HuH-7 (cell line): ENCODE results near the gene COL4A1.

Source experiments
- DNase-seq: peaks from one replicate; pipeline ENCODE4 v3.0.0; 2011; ENCODE audit warnings: low spot score

Gene COL4A1

DNA sequence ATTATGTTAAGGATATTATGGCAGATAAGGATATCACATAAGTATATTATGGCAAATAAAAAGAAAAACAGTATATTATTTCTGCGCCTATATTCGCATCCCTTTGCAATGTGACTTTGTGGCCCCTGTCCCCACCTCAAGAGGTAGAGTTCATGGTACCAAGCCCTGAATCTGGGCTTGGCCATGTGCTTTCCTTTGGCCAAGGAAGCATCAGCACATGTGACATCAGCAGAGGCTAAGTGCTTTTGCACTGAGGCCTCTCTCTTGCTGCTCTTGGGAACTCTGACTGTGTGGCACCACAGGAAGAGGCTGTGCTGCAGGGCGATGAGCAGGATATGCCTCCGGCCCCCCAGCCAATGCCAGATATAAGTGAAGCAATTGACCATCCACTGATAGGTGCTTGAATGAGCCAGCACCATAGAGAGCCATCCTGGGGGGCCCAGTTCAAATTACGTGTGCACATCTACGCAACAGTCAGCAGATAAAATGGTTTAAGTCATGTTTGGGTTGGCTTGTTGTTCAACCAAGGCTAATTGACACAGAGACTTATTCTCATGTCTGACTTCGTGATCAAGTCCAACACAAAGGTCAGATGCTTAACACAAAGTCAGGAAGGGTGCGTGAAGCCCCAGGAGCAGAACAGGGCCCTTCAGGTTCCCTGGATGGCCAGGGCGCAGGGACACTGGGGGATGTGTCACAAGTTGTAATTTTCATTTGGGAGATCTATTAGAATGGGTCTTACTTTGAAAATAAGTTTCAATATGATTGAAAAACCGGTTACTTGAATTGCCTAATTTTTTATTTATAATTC is 173.3 kb downstream of the COL4A1 start:
- DNase-seq, result no peak

DNA sequence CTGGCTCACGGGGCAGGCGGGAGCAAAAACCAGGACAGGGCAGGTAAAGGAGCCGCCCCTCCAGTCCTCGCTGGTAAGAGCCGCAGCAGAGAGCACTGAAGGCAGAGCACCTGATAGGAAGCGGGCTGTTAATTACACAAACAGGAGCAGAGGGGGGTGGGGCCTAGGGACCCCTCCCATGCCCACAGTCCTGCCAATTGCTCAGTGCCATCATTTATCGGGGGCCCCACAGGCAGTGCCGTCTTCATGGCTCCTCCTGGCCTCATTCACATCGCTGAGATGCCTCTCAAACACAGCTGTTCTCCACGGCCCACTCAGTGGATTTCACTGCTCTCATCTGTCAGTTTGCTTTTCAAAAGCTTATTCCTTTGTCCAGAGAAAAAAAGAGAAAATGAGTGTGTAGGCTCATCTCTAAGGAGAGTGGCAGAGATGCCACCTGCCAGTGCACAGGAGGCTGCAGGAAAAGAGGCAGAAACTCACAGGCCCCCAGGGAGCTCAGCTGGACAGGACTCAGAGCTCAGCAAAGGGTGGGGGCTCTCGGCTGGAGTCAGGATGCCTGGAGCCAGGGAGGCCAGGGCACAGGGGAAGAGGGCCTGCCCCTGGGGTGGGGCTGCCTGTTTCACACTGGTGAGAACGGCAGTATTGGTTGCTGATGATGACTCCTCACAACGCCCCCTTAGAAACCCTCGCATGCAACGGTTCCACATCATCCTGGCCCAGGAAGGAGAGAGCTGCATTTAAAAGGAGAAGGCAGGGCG is 174.6 kb downstream of the COL4A1 start:
- no peak for DNase-seq

DNA sequence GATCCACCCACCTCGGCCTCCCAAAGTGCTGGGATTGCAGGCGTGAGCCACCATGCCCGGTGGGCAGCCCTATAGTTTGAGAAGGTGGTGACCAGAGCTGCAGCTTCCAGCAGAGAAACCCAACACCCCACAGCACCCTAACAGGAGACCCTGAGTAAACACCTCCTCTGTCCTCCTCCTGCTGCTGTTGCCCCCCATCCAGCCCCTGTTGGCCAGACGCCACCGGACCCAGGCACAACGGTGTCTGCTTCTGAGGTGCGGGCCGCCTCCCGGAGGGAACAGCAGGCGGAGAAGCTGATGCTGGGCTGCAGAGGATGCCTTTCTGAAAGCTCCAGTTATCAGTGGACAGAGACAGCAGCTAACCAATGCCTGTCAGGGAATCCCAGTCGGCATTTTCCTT is 175.5 kb downstream of the COL4A1 start:
- DNase-seq, result no peak

DNA sequence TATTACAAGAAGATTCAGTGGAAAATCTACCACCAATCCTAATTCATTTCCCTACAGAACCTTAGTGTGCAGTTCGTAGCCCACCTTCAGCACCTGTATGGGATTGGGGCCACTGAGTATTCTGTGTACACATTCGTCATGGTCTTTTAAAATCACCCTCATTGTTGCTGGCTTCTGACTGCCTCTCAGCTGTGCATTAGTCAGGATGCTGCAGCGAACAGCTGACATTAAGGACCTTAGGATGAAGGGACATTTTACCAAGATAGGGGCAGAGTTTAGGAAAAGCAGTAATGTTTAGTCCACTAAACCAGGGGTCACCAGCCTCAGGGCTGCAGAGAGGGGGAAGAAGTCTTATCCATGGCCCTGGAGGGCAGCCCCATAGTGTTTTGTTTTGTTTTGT is 176.5 kb downstream of the COL4A1 start:
- no peak for DNase-seq

DNA sequence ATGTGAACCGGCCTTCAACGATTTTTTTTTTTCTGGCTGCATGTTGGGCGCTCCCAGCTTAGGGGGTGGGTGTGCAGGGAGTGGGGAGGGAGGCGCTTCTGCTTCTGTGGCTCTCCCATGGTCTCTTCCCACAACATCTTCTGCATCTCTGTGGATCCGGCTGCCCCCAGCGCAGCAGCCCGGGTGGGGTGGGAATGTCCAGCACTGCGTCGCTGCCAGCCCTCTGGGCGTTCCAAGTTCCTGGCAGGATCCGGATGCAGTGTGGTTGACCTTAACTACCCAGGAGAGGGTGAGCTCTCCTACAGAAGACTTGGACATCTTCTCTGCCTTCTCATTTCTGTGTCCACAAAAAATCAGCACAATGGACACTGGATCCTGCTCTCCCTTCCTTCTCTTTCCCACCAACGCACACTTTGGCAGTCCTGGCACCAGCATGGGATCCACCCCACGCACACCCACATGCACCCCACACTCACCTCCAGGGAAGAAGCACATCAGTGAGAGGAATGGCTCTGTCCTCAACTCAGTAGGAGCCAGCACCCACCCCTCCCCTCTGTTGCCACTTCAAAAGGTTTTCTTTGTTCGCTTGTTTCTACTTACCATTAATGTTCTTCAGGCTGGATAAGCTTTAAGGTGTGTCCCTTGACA is 177.3 kb downstream of the COL4A1 start:
- no peak for DNase-seq

DNA sequence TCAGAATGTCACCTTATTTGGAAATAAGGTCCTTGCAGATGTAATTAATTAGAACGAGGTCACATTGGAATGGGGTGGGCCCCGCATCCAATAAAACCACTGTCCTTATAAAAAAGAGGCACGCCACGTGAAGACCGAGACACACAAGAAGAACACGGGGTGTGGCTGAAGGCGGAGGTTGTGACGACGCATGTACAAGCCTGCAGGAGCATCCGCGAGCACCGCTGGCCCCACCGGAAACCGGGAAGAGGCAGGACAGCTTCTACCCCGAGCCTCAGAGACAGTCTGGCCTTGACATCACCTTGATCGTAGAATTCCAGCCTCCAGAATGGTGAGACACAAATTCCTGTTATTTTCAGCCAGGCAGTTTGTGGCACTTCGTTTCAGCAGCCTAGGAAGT is 177.9 kb downstream of the COL4A1 start:
- DNase-seq, result no peak

DNA sequence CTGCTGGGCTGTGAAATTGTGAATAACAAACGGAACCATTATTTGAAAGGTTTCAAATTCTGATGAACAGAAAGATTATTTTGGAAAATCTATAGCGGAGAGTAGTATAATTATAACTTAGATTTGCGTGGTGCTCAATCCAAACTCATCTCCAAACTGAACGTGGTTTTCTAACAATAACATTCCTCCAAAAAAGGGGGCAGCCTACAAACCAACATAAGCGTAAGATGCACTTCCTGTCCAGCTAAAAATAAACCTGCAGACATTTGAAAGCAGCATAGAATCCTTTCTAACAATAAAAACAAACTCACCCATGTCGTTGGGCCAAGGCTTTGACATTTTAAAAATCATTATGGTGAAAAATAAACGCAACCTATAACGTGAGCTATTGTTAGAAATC is 178.4 kb downstream of the COL4A1 start:
- DNase-seq, result no peak

DNA sequence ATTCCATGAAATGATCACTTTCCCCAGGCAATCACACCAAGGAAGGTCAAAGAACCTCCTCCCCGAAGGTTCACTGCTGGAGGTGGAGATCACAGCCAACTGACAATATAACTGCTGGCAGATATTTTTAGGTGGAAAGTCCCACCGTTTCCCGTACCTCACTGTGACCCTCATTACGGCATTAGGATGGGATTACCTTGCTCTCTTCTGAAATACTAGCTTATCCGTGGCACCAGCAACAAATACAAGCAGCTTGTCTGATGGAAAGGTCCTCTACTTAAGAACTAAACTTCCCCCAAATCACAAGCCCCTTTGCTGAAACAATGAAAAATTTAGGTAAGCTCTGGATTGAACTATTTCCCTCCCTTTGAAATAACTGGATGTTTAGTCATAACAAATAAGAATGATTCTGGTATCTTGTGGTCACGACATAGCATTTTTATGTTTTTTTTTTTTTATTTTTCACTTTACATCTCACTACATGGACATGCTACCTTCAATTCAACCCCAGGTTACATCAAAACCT is 178.9 kb downstream of the COL4A1 start:
- no peak for DNase-seq

DNA sequence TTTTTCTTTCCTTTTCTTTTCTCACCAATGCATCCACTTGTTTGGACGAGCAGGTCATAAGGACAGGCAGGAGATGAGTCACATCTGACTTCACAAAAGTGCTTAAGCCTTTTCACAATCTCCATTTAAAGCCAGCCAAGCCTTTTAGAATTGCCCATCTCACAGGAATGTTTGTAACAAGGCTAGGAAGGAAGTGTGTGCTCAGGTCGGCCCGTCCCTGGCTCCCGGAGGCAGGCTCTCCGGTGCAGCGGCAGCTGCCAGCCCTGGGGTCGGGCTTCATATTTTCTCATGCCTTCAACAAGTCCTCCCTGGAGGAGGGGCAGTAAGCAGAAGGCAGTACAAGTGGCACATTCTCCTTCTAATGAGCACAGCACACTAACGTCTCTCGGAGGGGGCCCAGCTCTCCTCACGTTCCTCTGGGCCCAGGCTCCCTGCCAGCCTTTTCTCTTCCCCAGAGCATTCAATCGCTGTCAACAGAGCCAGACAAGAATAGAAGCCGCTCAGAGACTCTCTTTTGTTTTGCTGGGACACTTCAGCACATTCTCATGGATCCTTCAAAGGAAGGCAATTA is 180.5 kb downstream of the COL4A1 start:
- no peak for DNase-seq

DNA sequence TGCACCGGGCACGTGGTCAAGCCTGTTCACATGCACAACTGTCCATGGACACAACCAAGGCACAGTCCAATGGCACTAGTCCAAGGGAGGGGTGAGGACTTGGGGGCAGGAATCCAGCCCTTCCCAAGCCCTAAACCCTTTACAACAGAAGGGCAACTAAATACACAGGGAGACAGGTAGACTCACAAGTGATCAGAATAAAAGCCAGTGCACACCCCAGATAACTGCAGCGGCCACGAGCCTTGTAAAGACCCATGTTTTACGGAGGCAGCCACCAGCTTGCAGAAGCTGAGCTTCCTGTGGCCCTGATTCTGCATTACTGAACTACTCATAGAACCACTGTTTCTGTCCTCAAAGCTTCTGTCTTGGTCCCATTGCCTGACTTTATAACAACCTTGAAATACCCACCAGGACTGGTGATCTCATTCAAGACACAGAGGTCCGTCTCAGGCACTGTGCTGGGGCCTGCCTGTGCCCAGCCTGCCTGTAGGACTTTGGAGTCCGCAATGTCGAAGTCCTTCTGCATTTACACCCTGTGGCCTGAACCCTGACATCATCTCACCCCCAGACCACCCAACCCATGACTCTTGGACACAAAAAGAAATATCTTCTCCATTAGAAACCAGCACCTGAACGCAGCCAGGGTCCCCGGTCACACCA is 181.2 kb downstream of the COL4A1 start:
- no peak for DNase-seq

DNA sequence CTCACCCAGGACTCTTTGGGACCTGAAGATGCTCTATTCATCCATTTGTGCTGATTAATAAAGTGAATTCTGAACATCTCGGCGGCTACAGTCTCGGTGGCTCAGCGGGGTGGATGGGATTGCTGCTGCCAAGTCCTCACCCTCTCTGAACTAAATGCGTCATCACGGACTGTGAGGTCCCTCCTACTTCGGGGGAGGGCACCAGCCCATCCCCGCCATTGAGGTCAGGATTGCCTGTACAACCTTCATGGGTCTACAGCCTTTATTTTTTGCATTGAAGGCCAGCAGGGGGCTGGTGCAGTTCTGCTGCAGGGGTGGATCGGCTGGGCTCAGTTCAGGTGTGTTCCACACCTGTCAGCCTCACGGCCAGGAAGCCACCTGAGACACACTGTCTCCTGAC is 181.8 kb downstream of the COL4A1 start:
- DNase-seq, result no peak

DNA sequence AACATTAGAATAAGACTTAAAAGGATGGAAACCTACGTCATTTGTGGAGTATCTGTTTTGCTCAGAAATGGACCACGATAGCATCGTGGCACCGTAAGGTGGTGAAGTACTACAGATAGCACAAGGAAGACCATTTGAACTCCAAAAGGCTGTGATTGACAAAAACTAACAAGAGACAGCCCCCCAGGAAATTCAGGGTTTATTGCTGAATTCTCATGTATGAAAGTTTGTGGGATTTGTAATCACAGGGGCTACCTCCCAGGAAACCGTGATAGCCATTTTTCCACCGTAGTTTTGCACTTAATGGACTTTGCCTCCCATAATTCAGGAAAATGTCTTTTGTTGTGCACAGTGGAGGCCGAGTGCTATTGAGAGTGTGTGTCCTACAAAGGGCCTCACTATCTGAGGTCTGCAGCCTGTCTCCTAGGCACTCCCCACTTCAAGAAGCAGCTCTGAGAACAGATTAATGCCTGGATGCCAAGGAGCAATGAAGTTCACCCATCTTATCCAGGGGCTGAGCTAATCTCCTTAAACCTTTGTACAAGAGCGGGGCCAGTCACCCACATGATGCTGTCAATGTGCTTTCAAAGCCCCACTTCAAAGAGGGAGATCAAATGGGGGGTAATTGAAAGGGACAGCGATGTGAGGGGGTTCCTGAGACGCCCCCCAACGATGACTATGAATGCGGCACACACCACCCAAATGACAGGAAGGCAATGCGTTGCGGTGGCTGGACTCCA is 182.6 kb downstream of the COL4A1 start:
- DNase-seq, result no peak

DNA sequence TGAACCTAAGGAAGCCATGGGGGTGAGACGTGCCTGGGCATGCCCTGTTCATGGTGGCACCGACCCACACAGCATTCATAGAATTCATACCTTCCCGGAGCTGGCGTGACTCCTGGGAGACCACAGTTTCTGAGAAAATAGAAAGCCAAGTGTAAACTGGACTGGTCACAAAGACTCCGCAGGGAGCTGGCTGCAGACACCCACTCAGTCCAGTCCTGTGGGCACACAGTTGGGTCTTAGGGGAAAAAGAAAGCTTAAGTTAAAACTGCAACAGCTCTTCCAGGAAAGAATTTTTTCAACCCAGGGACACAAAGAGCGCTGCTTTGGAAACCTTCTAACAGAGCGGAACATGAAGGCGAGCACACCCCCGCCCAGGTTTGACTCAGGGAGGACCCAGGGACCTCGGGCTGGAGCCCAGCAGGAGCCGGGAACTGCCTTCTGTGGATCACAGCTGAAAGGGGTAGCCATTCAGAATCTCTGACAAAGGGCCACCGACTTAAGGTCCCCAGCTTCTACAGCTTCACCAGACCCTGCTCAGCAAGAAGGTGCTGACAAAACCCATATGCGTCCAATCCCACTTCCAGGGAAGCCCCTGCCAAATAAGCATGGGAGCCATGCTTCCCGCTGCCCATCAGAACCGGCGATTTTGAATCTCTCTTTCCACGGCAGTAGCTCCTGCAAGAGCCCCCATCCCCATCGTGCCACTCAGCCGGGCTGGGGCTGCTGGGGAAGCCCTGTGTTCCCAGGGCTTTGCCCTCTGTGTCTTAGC is 183.7 kb downstream of the COL4A1 start:
- no peak for DNase-seq

DNA sequence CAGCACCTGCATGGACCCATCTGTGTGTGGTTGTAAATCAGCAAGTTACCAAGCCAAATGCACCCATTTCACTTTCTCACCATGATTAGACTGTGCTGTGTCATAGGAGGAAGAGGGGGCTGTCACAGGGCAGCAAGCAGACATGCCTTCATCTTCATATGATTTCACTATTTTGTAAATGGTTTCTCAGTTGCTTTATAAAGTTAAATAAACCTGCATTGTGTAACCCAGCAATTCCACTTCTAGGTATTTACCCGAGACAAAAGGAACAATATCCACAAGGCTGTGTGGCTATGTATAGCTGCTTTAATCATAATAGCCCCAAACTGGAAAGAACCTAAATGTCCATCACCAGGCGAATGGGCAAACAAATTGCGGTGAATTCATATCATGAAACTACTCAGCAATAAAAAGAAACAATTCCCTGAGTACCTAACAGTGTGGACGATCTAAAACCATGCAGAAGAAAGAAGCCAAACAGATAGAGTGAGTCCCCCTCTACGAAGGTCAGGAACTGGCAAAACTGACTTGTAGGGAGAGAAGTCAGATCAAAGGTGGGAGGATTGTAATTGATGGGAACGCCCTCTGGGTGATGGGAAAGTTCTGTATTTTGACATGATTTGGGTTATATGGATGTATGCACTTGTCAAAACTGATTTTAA is 185.4 kb downstream of the COL4A1 start:
- DNase-seq, result no peak

DNA sequence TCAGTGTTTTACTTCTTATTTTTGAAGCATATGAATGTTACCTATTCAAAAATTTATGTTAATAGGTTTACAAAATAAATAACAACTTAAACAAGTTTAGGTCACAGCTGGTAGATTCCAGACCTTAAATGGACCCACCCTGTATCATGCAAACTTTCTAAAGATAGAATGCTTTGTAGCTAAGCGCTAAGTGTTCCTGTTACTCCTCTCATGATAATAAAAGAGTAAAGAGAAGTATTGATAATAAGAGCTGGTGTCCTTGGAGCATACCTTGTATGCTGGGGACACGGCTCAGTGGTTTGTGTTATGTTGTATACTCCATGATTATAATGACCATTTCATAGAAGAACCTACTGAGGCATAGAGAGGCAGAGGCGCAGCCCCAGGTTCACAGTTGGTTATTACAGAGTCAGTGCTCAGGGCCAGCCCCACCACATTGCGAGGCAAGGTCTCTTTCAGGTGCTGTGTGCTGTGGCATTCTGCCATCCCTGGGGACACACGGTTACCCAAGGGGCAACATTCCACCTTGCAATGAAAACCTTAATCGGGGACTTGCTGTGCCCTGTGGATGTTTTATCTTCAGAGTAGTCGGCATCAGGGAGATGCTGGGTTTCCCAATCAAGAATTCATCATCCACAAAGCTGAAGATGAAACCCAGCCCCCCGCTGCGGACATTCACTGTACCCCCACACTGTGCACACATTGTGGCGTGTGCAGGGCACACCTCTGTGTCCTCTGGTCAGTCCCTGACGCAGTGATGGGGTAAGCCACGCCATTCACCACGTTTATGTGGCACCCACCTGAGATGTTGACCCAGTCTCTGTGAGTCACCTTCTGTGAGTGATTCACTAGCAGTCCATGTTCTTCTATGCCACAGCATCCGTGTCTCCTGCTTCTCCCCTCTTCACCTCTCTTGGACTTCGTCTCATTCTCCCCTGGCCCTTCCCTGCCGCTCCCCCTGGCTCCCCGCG is 186.7 kb downstream of the COL4A1 start:
- no peak for DNase-seq

DNA sequence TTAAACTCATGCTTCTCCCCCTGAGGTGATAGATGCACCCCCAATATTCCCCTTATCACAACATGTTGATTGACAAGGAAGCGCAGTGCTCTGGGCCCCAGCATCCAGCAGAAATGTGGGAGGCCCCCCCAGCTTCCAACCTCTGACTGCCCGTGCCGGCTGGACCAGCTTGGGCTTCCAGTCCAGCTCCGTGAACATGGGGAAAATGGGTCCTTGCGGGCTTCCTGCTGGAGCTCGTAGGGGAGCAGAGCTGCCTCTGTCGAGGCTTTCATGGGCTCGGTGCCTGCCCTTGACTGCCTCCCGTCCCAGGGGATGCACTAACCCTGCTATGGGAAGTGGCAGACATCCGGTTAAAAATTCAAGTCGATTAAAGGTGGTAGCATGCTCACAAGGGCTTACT is 188.9 kb downstream of the COL4A1 start:
- no peak for DNase-seq

DNA sequence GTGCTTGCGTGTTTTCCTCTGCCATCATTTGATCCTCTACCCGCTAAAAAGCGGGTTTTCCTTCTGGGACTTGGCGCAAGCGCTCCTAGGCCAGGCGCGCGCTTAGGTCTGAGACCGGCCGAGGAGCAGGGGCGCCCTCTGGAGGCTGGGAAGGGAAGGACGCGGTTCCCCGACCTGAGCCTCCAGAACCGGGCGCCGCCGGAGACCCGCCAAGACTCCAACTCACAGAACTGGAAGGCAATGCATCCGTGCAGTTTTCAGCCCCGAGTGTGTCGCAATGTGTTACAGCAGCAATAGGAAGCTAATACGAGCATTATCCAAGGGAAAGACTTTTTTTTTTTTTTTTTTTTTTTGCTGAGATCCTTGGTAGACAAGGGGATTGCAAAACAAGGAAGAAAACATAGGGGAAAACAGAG is 190.9 kb downstream of the COL4A1 start:
- DNase-seq, result peak; percentile 68

DNA sequence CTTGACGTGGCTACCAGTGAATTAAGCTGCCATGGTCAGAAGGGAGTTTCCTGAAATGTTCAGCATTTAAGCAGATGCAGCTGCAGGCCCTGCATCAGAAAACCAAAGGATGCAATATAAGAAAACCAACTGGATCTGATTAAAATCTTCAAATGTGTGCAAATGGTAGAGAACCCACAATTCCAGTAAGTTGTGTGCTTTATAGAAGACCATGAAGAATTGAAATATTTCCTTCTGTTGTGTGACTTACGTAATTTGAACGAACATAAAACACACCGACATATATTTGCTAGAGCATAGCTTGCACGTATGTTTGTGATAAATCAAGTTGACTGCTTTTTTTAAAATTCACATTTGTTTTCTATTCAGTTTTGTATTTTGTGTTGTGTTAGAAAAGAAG is 191.4 kb downstream of the COL4A1 start:
- DNase-seq, result no peak

DNA sequence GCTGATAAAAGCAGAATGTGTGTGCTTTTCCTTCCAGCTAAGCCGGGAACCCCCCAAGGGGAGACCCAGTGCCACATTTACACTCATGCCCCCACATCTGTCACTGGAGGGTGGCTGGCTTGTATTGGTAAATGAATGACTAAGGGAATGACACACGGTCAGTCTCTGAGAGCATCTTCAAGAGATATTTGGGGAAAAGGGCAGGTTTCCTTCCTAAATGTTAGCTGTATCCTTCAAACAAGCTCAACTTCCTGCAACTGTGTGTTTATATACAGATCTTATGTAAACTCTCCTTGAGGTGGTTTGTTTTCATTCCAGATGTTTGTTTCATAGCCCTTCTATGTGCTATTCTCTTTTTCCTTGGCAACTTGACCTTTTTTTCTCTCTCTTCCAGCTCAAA is 192.6 kb downstream of the COL4A1 start:
- DNase-seq, result no peak
